HG03520 (cell line): ENCODE measurements around the gene ANTXRL.
"Not testable (repeated sequence)": the region's sequence is repeated elsewhere in the genome, so short reads cannot be mapped to it uniquely, and the experiment has no call there.

Experiments
- ATAC-seq: cut with Tn5 transposase; IDR thresholded peaks from one replicate; pipeline ENCODE4 v1.9.1; 2021; ENCODE audit warnings: mild to moderate bottlenecking, moderate library complexity; ENCODE audit not compliant: unreplicated experiment

Gene ANTXRL

GRCh38 chr10:46326971-46327370, 40.2 kb downstream of the ANTXRL start:
- ATAC-seq = no peak

- ATAC-seq = no peak
Measured at GRCh38 chr10:46327685-46328084, 40.9 kb downstream of the ANTXRL start.

- ATAC-seq = no peak
Measured at GRCh38 chr10:46328853-46329689, 42.3 kb downstream of the ANTXRL start.

GRCh38 chr10:46329690-46330016, 42.9 kb downstream of the ANTXRL start:
- no peak for ATAC-seq

- ATAC-seq = no peak
Measured at GRCh38 chr10:46330894-46331293, 44.1 kb downstream of the ANTXRL start.

GRCh38 chr10:46365484-46365883, 78.7 kb downstream of the ANTXRL start:
- ATAC-seq = not testable (repeated sequence)

- not testable (repeated sequence) for ATAC-seq
Measured at GRCh38 chr10:46367209-46367608, 80.4 kb downstream of the ANTXRL start.

- not testable (repeated sequence) for ATAC-seq
Measured at GRCh38 chr10:46367666-46368240, 81.0 kb downstream of the ANTXRL start.

- ATAC-seq = not testable (repeated sequence)
Measured at GRCh38 chr10:46368956-46369355, 82.2 kb downstream of the ANTXRL start.

- ATAC-seq = not testable (repeated sequence)
Measured at GRCh38 chr10:46374410-46374809, 87.6 kb downstream of the ANTXRL start.

- not testable (repeated sequence) for ATAC-seq
Measured at GRCh38 chr10:46375406-46375805, 88.6 kb downstream of the ANTXRL start, which contains the start of gene ANXA8L1. TSS of gene ANXA8L1 (plus strand) at chr10:46375776. CDS start at chr10:46375852, 76 bp downstream.

- not testable (repeated sequence) for ATAC-seq
Measured at GRCh38 chr10:46377022-46377421, 90.2 kb downstream of the ANTXRL start.

- ATAC-seq = not testable (repeated sequence)
Measured at GRCh38 chr10:46377651-46378050, 90.9 kb downstream of the ANTXRL start.

GRCh38 chr10:46378108-46378507, 91.3 kb downstream of the ANTXRL start:
- not testable (repeated sequence) for ATAC-seq

- not testable (repeated sequence) for ATAC-seq
Measured at GRCh38 chr10:46379233-46379848, 92.5 kb downstream of the ANTXRL start.
